MCF 10A (cell line): ENCODE results near the gene CCM2. TPM values are rescaled to one million over a fixed set of nuclear protein-coding genes. Genes with fewer than 3 reads are reported as not detected.

Source experiments
- BruUV-seq: library from RNA; stranded (reverse); fragments of 400-500 nt; replicated peaks from 2 replicates; lab custom pipeline; 2021; lab: Mats Ljungman, UMichigan
- CTCF ChIA-PET: fragments of 300-600 bp; sonication (Branson Sonifier 250); formaldehyde crosslinking; extraction: SDS; loops from one replicate; lab custom pipeline; 2021; ENCODE audit warnings: antibody characterized with exemption, inconsistent platforms; lab: Yijun Ruan, JAX
- POLR2A ChIA-PET: fragments of 300-600, 350-650 bp; sonication (Branson Sonifier 250); formaldehyde crosslinking; extraction: SDS; loops from one replicate; lab custom pipeline; 2020; ENCODE audit warnings: antibody characterized with exemption, inconsistent platforms; lab: Yijun Ruan, JAX
- DNase-seq: peaks from one replicate; pipeline ENCODE4 v3.0.0-alpha.2; 2018; ENCODE audit not compliant: unreplicated experiment
- H3K27ac Mint-ChIP-seq: one replicate; pipeline ENCODE4 v1.8.0; 2022; ENCODE audit warnings: mild to moderate bottlenecking, low read depth, mixed read lengths; ENCODE audit not compliant: unreplicated experiment
- H3K27me3 Mint-ChIP-seq: one replicate; pipeline ENCODE4 v1.8.0; 2022; ENCODE audit warnings: mixed read lengths; ENCODE audit not compliant: insufficient read depth, unreplicated experiment
- H3K36me3 Mint-ChIP-seq: one replicate; pipeline ENCODE4 v1.8.0; 2022; ENCODE audit warnings: mild to moderate bottlenecking, moderate library complexity, mixed read lengths; ENCODE audit not compliant: insufficient read depth, unreplicated experiment
- H3K4me1 Mint-ChIP-seq: one replicate; pipeline ENCODE4 v1.8.0; 2022; ENCODE audit warnings: mixed read lengths; ENCODE audit not compliant: insufficient read depth, unreplicated experiment
- H3K4me3 Mint-ChIP-seq: one replicate; pipeline ENCODE4 v1.8.0; 2022; ENCODE audit warnings: mild to moderate bottlenecking, moderate library complexity, mixed read lengths; ENCODE audit not compliant: unreplicated experiment
- H3K9me3 Mint-ChIP-seq: one replicate; pipeline ENCODE4 v1.8.0; 2022; ENCODE audit warnings: mixed read lengths; ENCODE audit not compliant: unreplicated experiment
- intact Hi-C: fragments of 100-400 bp; cut with micrococcal nuclease; formaldehyde crosslinking; loops from 2 replicates; pipeline ENCODE4 v1.14.1; 2022
- total RNA-seq: library from RNA; stranded (reverse); gene quantifications from 2 replicates; pipeline ENCODE4 v1.2.3, GENCODE V29; 2022
- TF ChIP-seq, protein P1 (sequence below): fragments of 200-600 bp; IDR thresholded peaks from one replicate; pipeline ENCODE4 v1.8.0; 2022; ENCODE audit warnings: antibody characterized with exemption, mild to moderate bottlenecking; ENCODE audit not compliant: unreplicated experiment

Gene CCM2
- total RNA-seq, 1 experiment from 2014 or later = 36.2 TPM

DNA sequence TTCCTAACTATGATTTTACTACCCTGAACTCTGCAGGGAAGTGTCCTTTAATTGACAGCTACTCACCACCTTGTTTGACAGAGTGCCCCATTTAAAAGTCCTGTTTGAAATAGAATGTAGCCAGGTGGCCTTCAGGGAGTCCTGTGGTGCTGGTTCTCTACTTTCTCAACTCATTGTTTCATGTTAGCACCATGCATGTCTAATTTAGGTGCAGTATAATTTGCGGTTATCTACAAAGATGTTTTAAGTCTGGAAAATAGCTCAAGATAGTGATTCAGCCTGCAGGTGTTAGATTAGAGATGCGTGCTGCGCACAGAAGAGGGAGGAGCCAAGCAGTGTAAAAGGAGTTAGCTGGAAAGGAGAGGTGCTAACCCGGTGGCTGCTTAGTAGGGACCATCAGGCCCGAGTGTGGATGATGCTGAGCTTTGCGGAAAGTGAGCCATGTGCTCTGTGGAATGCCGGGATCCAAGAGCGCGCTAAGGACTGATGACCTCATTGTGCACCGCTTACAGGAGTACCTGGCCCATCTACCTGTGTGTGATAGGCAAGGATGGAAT lies 1.2 kb downstream of the CCM2 start:
- Mint-ChIP-seq H3K27me3 (no peaks in the 10 kb centered on the region), H3K4me3 (peak overlapping the region; percentile 75), H3K27ac (peak overlapping the region; percentile 72), H3K9me3 (no peaks in the 10 kb centered on the region), H3K36me3 (peaks cover 12% of the 10 kb centered on the region), H3K4me1 (peaks cover 23% of the 10 kb centered on the region)
- ChIA-PET POLR2A (interaction anchor here (0.6 to 8.8 kb wide), 28 partner anchors 10 to 958 kb away, joined by 3 to 190 read pairs (median 7); partner anchors contain the start of genes DDX56, H2AZ2, NUDCD3 and OGDH), CTCF (interaction anchor here (0.7 to 3.0 kb wide), 10 partner anchors 10 to 157 kb away, joined by 3 to 15 read pairs (median 4); no protein-coding TSS in a partner anchor)
- TF ChIP-seq, protein P1, sequence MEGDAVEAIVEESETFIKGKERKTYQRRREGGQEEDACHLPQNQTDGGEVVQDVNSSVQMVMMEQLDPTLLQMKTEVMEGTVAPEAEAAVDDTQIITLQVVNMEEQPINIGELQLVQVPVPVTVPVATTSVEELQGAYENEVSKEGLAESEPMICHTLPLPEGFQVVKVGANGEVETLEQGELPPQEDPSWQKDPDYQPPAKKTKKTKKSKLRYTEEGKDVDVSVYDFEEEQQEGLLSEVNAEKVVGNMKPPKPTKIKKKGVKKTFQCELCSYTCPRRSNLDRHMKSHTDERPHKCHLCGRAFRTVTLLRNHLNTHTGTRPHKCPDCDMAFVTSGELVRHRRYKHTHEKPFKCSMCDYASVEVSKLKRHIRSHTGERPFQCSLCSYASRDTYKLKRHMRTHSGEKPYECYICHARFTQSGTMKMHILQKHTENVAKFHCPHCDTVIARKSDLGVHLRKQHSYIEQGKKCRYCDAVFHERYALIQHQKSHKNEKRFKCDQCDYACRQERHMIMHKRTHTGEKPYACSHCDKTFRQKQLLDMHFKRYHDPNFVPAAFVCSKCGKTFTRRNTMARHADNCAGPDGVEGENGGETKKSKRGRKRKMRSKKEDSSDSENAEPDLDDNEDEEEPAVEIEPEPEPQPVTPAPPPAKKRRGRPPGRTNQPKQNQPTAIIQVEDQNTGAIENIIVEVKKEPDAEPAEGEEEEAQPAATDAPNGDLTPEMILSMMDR = no peak
- TSS peak; percentile 40 for BruUV-seq
- intact Hi-C loops = no loop called here
- DNase-seq = peak; percentile 51

DNA sequence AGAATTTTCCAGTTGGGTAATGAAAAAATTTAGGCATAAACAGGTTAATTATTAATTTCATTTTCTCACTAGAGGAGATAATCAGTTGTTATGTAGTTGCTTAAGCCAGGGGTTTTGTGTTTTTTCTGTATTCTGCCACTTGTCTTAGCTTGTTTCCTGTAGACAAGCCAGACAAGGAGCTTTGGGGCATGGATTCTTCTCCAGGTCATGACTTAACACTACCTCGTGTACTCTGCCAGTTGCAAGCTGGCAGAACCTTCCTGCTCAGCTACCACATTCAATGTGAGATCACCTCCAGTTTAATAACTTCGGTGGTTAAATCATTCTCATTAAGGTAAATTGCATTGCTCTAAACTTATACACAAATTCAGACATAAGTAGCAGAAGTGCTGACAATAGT lies 1.8 kb downstream of the CCM2 start:
- Mint-ChIP-seq H3K27ac (no peak overlapping the region), H3K9me3 (no peaks in the 10 kb centered on the region), H3K4me3 (peak overlapping the region; percentile 75), H3K36me3 (peaks cover 16% of the 10 kb centered on the region), H3K27me3 (no peaks in the 10 kb centered on the region), H3K4me1 (peaks cover 17% of the 10 kb centered on the region)
- intact Hi-C loops = no loop called here
- ChIA-PET CTCF (interaction anchor here (0.6 to 3.0 kb wide), 13 partner anchors 10 to 146 kb away, joined by 3 to 15 read pairs (median 4); partner anchors contain the start of gene PURB), POLR2A (interaction anchor here (0.6 to 8.8 kb wide), 26 partner anchors 9 to 958 kb away, joined by 3 to 190 read pairs (median 8); partner anchors contain the start of genes DDX56, H2AZ2, NUDCD3 and OGDH)
- TF ChIP-seq, protein P1 = no peak
- BruUV-seq = no TSS peak
- no peak for DNase-seq

DNA sequence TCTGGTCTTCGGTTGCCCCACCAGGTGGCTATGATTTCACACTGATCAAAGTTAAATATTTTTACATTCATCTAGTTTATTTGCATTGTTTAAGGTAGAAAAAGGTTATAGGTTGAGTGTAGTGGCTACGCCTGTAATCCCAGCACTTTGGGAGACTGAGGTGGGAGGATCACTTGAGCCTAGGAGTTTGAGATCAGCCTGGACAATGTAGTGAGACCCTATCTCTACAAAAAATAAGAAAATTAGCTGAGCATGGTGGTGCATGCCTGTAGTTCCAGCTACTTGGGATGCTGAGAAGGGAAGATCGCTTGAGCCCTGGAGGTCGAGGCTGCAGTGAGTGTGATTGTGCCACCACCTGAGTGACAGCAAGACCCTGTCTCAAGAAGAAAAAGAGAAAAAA lies 3.8 kb downstream of the CCM2 start:
- POLR2A ChIA-PET = interaction anchor here (1.1 to 8.8 kb wide), 5 partner anchors 9 to 120 kb away, joined by 4 to 190 read pairs (median 5); partner anchors contain the start of gene PURB
- TF ChIP-seq, protein P1 = no peak
- Mint-ChIP-seq H3K36me3 (peaks cover 16% of the 10 kb centered on the region), H3K4me1 (peaks cover 11% of the 10 kb centered on the region), H3K9me3 (no peaks in the 10 kb centered on the region), H3K27ac (no peak overlapping the region), H3K27me3 (no peaks in the 10 kb centered on the region), H3K4me3 (no peak overlapping the region)
- DNase-seq = no peak
- intact Hi-C loops = no loop called here
- CTCF ChIA-PET = interaction anchor here (0.7 to 2.1 kb wide), 3 partner anchors 10 to 132 kb away, joined by 3 to 10 read pairs (median 5); no protein-coding TSS in a partner anchor
- no TSS peak for BruUV-seq

DNA sequence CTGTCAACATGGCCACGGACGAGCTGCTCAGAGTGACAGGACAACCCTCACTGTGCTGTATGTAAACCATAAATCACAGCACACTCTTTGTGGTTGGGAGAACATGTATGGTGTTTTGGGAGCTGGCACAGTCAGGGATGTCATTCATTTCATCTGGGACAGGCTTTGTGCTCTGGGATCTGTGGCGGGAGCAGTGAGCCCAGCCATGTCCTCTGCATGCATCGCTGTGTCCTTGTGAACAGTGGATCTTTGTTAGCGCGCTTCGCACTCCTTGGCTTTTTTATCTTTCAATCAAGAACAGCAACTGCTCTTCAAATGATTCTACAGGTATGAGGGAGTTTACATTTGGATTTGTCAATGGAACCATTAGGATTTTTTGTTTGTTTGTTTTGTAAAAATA lies 7.1 kb downstream of the CCM2 start:
- Mint-ChIP-seq H3K9me3 (no peaks in the 10 kb centered on the region), H3K36me3 (peaks cover 16% of the 10 kb centered on the region), H3K27me3 (no peaks in the 10 kb centered on the region), H3K27ac (no peak overlapping the region), H3K4me1 (peaks cover 8% of the 10 kb centered on the region), H3K4me3 (no peak overlapping the region)
- no TSS peak for BruUV-seq
- ChIA-PET CTCF (no interaction called here), POLR2A (interaction anchor here (0.6 kb wide), 1 partner anchor 120 kb away, joined by 3 read pairs; no protein-coding TSS in a partner anchor)
- no peak for DNase-seq
- TF ChIP-seq, protein P1 = no peak
- intact Hi-C loops = no loop called here
